Measurements from ENCODE around the gene MAPRE2.

GRCh38 chr18:35153609-35154272, 112.5 kb downstream of the MAPRE2 start:
- TF ChIP-seq CTCF (conservative IDR thresholded peaks at IDR 0.05 in 1 of 2, IDR thresholded peaks at IDR 0.05 in 1 of 2; ENCODE audit: low read depth in 1 of 2, low read length in 2 of 2) (no peak), EZH2 (IDR thresholded peaks at IDR 0.05; ENCODE audit: low read length, missing control alignments) (no peak)
